ENCODE data around the gene TMEM43. TPM values are rescaled to one million over a fixed set of nuclear protein-coding genes. Genes with fewer than 3 reads are reported as not detected.

TMEM43 gene
- total RNA-seq, 4 donors from 2014 or later, result 206 to 237 (median 219) TPM

GRCh38 chr3:14135581-14135980 lies 10.7 kb downstream of the TMEM43 start:
- 97% methylated on average over 10 of the region's 11 CpGs for WGBS
- Histone ChIP-seq H3K36me3 (peaks cover 95% of the 10 kb centered on the region), H3K27me3 (no peaks in the 10 kb centered on the region), H3K4me3 (no peak overlapping the region), H3K4me1 (peaks cover 26% of the 10 kb centered on the region), H3K27ac (no peak overlapping the region), H3K9me3 (no peaks in the 10 kb centered on the region)
- no peak for DNase-seq (ENCODE audit: low spot score in 2 of 2)
- TF ChIP-seq EP300 (IDR thresholded peaks at IDR 0.05), result no peak
- TF ChIP-seq CTCF (IDR thresholded peaks at IDR 0.05), result no peak
- TF ChIP-seq POLR2AphosphoS5 (IDR thresholded peaks at IDR 0.05), result no peak
- TF ChIP-seq POLR2A (IDR thresholded peaks at IDR 0.05), result no peak

DNA sequence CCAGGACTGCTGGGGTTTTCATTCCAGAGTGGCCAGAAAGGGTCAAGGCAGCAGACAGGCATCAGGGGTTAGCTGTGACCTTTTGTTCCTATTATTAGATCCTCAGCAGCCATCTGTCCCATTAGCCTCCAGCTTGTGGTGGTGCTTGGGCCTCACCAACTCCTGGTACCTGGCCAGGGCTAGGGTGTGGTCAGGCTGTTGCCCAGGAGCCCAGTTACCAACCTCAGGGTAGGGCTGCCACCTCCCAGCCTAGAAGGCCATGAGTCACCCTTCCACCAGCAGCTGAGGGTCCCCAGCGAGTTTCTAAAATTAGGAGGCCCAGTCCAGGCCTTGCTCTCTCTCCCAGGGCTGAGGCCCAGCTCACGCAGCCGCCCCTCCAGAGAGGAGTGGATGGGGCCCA lies 12.2 kb downstream of the TMEM43 start:
- no peak overlapping the region for H3K4me3 ChIP-seq
- TF ChIP-seq CTCF (IDR thresholded peaks at IDR 0.05) (no peak), EP300 (IDR thresholded peaks at IDR 0.05) (no peak), POLR2AphosphoS5 (IDR thresholded peaks at IDR 0.05) (no peak), POLR2A (IDR thresholded peaks at IDR 0.05) (no peak)
- peaks cover 33% of the 10 kb centered on the region for H3K4me1 ChIP-seq
- peaks cover 90% of the 10 kb centered on the region for H3K36me3 ChIP-seq
- H3K9me3 ChIP-seq, result no peaks in the 10 kb centered on the region
- WGBS, result no CpG with 5 or more reads among the region's 3 CpGs
- no peaks in the 10 kb centered on the region for H3K27me3 ChIP-seq
- no peak for DNase-seq (ENCODE audit: low spot score in 2 of 2)
- peak overlapping the region; percentile 44 for H3K27ac ChIP-seq

DNA sequence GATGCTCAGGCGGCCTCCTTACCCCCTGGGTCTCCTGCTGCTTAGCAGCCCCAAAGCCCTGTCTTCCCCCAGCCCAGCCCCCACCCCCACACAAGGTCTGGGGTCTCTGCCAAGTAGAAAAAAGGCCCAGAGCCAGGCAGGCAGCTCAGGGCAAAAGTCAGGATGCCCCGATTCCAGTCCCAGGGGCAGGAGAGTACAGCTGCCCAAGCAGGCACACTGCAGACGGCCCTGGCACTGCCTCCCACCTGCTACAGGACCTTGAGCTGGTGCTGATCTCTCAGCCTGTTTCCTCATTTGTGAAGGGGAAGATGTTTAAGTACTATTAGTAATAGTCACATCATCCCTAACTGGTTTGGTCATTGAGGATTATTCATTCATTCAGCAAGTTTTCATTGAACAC lies 12.6 kb downstream of the TMEM43 start:
- Histone ChIP-seq H3K27me3 (no peaks in the 10 kb centered on the region), H3K4me3 (no peak overlapping the region), H3K9me3 (no peaks in the 10 kb centered on the region), H3K27ac (peak overlapping the region; percentile 44), H3K4me1 (peaks cover 32% of the 10 kb centered on the region), H3K36me3 (peaks cover 88% of the 10 kb centered on the region)
- no peak for TF ChIP-seq POLR2A (IDR thresholded peaks at IDR 0.05)
- 20% methylated on average over 1 of the region's 3 CpGs for WGBS
- no peak for DNase-seq (ENCODE audit: low spot score in 2 of 2)

- H3K27me3 ChIP-seq, result no peaks in the 10 kb centered on the region
- no peak overlapping the region for H3K4me3 ChIP-seq
- H3K9me3 ChIP-seq, result no peaks in the 10 kb centered on the region
- peaks cover 35% of the 10 kb centered on the region for H3K4me1 ChIP-seq
- H3K27ac ChIP-seq, result no peak overlapping the region
- WGBS, result 85% methylated on average over 16 of the region's 16 CpGs
- no peak for DNase-seq (ENCODE audit: low spot score in 2 of 2)
- no peak for TF ChIP-seq CTCF (IDR thresholded peaks at IDR 0.05)
- TF ChIP-seq EP300 (IDR thresholded peaks at IDR 0.05), result no peak
- no peak for TF ChIP-seq POLR2AphosphoS5 (IDR thresholded peaks at IDR 0.05)
- TF ChIP-seq POLR2A (IDR thresholded peaks at IDR 0.05), result no peak
- H3K36me3 ChIP-seq, result peaks cover 80% of the 10 kb centered on the region
Observed at GRCh38 chr3:14138109-14138877, 13.4 kb downstream of the TMEM43 start.

- Histone ChIP-seq H3K36me3 (peaks cover 72% of the 10 kb centered on the region), H3K4me3 (no peak overlapping the region), H3K9me3 (no peaks in the 10 kb centered on the region), H3K27me3 (no peaks in the 10 kb centered on the region), H3K4me1 (peaks cover 43% of the 10 kb centered on the region), H3K27ac (no peak overlapping the region)
- 73% methylated on average over 5 of the region's 14 CpGs for WGBS
- TF ChIP-seq CTCF (IDR thresholded peaks at IDR 0.05) (no peak), POLR2AphosphoS5 (IDR thresholded peaks at IDR 0.05) (peak in 1 of 3 donors; percentile 14), POLR2A (IDR thresholded peaks at IDR 0.05) (no peak), EP300 (IDR thresholded peaks at IDR 0.05) (no peak)
- no peak for DNase-seq (ENCODE audit: low spot score in 2 of 2)
Observed at GRCh38 chr3:14138878-14139655, 14.2 kb downstream of the TMEM43 start.
